Measurements from ENCODE around the gene TNS2. TPM values are rescaled to one million over a fixed set of nuclear protein-coding genes. Genes with fewer than 3 reads are reported as not detected.

Gene TNS2
- total RNA-seq, 1 donor from 2014 or later = 21.8 TPM

DNA sequence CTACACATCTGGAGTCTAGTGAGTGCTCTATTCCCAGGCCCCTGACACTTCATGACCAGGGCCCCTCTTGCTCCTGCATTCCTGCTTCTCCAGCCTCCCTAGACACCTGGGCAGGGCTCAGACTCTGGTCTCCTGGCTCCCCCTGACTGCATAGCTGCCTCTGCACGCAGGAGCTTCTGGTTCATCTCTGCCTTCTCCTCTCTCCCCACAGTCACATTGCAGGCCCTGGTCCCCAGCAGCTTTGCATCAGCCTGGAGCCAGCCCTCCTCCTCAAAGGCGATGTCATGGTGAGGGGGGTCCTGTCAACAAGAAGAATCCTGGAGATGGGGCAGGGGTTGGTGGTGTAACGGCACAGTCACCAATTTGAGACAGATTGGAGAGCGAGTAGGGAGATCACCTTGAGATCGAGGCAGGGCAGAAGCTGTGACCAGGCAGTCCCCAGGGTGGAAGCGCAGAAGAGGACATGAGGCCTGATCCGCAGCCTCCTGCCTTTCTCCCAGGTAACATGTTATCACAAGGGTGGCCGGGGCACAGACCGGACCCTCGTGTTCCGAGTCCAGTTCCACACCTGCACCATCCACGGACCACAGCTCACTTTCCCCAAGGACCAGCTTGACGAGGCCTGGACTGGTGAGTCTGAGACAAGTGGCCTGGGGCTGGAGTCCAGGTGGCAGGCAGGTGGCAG, 8.1 kb downstream of the TNS2 start:
- Mint-ChIP-seq H3K9me3 (no peaks in the 10 kb centered on the region), H3K27me3 (no peaks in the 10 kb centered on the region), H3K27ac (peak overlapping the region; percentile 48), H3K4me3 (no peak overlapping the region), H3K36me3 (no peaks in the 10 kb centered on the region), H3K4me1 (ENCODE audit: unreplicated experiment) (peaks cover 20% of the 10 kb centered on the region)
- no peak for DNase-seq (ENCODE audit: extremely low spot score, unreplicated experiment)
- TF ChIP-seq, protein P1, sequence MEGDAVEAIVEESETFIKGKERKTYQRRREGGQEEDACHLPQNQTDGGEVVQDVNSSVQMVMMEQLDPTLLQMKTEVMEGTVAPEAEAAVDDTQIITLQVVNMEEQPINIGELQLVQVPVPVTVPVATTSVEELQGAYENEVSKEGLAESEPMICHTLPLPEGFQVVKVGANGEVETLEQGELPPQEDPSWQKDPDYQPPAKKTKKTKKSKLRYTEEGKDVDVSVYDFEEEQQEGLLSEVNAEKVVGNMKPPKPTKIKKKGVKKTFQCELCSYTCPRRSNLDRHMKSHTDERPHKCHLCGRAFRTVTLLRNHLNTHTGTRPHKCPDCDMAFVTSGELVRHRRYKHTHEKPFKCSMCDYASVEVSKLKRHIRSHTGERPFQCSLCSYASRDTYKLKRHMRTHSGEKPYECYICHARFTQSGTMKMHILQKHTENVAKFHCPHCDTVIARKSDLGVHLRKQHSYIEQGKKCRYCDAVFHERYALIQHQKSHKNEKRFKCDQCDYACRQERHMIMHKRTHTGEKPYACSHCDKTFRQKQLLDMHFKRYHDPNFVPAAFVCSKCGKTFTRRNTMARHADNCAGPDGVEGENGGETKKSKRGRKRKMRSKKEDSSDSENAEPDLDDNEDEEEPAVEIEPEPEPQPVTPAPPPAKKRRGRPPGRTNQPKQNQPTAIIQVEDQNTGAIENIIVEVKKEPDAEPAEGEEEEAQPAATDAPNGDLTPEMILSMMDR (conservative IDR thresholded peaks at IDR 0.05) = no peak

DNA sequence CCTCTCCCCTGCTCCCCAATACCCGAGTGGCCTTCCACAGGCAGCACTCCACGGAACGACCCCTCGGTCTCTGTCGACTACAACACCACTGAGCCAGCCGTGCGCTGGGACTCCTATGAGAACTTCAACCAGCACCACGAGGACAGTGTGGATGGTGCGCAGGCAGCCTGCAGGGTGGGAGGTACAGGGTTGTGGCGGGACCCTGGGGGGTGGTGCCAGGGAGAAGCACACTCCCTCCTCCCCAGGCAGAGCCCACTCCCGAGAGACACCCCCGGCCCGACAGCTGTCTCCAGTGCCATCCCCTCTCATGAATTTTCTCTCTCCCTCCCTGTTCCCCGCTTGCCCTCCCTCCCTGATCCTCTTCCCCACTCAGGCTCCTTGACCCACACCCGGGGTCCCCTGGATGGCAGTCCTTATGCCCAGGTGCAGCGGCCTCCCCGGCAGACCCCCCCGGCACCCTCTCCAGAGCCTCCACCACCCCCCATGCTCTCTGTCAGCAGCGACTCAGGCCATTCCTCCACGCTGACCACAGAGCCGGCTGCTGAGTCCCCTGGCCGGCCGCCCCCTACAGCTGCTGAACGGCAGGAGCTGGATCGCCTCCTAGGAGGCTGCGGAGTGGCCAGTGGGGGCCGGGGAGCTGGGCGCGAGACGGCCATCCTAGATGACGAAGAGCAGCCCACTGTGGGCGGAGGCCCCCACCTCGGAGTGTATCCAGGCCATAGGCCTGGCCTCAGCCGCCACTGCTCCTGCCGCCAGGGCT, 9.0 kb downstream of the TNS2 start:
- Mint-ChIP-seq H3K4me1 (ENCODE audit: unreplicated experiment) (peaks cover 20% of the 10 kb centered on the region), H3K4me3 (no peak overlapping the region), H3K27ac (no peak overlapping the region), H3K9me3 (no peaks in the 10 kb centered on the region), H3K36me3 (no peaks in the 10 kb centered on the region), H3K27me3 (no peaks in the 10 kb centered on the region)
- TF ChIP-seq, protein P1 (conservative IDR thresholded peaks at IDR 0.05) = no peak
- no peak for DNase-seq (ENCODE audit: extremely low spot score, unreplicated experiment)

DNA sequence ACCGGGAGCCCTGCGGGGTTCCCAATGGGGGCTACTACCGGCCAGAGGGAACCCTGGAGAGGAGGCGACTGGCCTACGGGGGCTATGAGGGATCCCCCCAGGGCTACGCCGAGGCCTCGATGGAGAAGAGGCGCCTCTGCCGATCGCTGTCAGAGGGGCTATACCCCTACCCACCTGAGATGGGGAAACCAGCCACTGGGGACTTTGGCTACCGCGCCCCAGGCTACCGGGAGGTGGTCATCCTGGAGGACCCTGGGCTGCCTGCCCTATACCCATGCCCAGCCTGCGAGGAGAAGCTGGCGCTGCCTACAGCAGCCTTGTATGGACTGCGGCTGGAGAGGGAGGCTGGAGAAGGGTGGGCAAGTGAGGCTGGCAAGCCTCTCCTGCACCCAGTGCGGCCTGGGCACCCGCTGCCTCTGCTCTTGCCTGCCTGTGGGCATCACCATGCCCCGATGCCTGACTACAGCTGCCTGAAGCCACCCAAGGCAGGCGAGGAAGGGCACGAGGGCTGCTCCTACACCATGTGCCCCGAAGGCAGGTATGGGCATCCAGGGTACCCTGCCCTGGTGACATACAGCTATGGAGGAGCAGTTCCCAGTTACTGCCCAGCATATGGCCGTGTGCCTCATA, 9.7 kb downstream of the TNS2 start:
- no peaks in the 10 kb centered on the region for H3K27me3 Mint-ChIP-seq
- no peaks in the 10 kb centered on the region for H3K9me3 Mint-ChIP-seq
- no peaks in the 10 kb centered on the region for H3K36me3 Mint-ChIP-seq
- TF ChIP-seq, protein P1 (conservative IDR thresholded peaks at IDR 0.05) = no peak
- peaks cover 15% of the 10 kb centered on the region for H3K4me1 Mint-ChIP-seq (ENCODE audit: unreplicated experiment)
- H3K27ac Mint-ChIP-seq = no peak overlapping the region
- H3K4me3 Mint-ChIP-seq = no peak overlapping the region
- DNase-seq (ENCODE audit: extremely low spot score, unreplicated experiment) = no peak

DNA sequence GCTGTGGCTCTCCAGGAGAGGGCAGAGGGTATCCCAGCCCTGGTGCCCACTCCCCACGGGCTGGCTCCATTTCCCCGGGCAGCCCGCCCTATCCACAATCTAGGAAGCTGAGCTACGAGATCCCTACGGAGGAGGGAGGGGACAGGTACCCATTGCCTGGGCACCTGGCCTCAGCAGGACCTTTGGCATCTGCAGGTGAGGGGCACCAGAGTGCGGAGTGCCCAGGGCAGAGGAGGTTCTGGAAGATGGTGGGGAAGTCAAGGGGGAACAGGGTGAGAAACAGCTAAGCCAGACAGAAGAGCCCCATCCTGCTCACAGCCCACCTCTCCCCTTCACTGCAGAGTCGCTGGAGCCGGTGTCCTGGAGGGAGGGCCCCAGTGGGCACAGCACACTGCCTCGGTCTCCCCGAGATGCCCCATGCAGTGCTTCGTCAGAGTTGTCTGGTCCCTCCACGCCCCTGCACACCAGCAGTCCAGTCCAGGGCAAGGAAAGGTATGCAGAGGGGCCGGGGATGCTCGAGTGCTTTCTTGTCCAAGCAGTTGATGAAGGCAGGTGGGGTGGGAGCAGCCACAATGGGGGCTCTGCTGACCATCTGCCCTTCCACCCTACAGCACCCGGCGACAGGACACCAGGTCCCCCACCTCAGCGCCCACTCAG, 10.3 kb downstream of the TNS2 start:
- no peaks in the 10 kb centered on the region for H3K27me3 Mint-ChIP-seq
- no peaks in the 10 kb centered on the region for H3K9me3 Mint-ChIP-seq
- peaks cover 12% of the 10 kb centered on the region for H3K4me1 Mint-ChIP-seq (ENCODE audit: unreplicated experiment)
- no peak for DNase-seq (ENCODE audit: extremely low spot score, unreplicated experiment)
- peaks cover 3% of the 10 kb centered on the region for H3K36me3 Mint-ChIP-seq
- H3K4me3 Mint-ChIP-seq = no peak overlapping the region
- TF ChIP-seq, protein P1 (conservative IDR thresholded peaks at IDR 0.05) = no peak
- no peak overlapping the region for H3K27ac Mint-ChIP-seq

DNA sequence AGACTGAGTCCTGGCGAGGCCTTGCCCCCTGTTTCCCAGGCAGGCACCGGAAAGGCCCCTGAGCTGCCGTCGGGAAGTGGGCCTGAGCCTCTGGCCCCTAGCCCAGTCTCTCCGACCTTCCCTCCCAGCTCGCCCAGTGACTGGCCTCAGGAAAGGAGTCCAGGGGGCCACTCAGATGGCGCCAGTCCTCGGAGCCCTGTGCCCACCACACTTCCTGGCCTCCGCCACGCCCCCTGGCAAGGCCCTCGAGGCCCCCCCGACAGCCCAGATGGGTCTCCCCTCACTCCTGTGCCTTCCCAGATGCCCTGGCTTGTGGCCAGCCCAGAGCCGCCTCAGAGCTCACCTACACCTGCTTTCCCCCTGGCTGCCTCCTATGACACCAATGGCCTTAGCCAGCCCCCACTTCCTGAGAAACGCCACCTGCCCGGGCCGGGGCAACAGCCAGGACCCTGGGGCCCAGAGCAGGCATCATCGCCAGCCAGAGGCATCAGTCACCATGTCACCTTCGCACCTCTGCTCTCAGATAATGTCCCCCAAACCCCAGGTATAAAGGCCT, 10.9 kb downstream of the TNS2 start:
- TF ChIP-seq, protein P1 (conservative IDR thresholded peaks at IDR 0.05) = no peak
- Mint-ChIP-seq H3K27ac (no peak overlapping the region), H3K9me3 (no peaks in the 10 kb centered on the region), H3K4me1 (ENCODE audit: unreplicated experiment) (peaks cover 8% of the 10 kb centered on the region), H3K27me3 (no peaks in the 10 kb centered on the region), H3K4me3 (no peak overlapping the region), H3K36me3 (peaks cover 3% of the 10 kb centered on the region)
- DNase-seq (ENCODE audit: extremely low spot score, unreplicated experiment) = no peak
